Astrocyte (in vitro differentiated cells and primary cell): Measurements from ENCODE around the gene MAD2L1BP. TPM values are rescaled to one million over a fixed set of nuclear protein-coding genes. Genes with fewer than 3 reads are reported as not detected.

Experiments
- DNase-seq: peaks from one replicate; pipeline ENCODE4 v3.0.0-alpha.2; 2010; ENCODE audit warnings: low read depth
- FAIRE-seq: peaks from 2 replicates; lab custom pipeline; 2011; peaks lifted over from hg19 to GRCh38; lab: Jason Lieb, UNC
- H2AFZ ChIP-seq: 2 replicates; pipeline ENCODE4 v1.6.0; 2012; ENCODE audit warnings: low read depth, low read length, inconsistent platforms
- H3K27ac ChIP-seq: 2 replicates; pipeline ENCODE4 v1.5.1; 2011; ENCODE audit warnings: low read depth, low read length, inconsistent platforms
- H3K27me3 ChIP-seq: 2 replicates; pipeline ENCODE4 v1.6.0; 2011; ENCODE audit warnings: low read length, inconsistent platforms; ENCODE audit not compliant: insufficient read depth
- H3K36me3 ChIP-seq: 2 replicates; pipeline ENCODE4 v1.5.1; 2011; ENCODE audit warnings: low read length, inconsistent platforms; ENCODE audit not compliant: insufficient read depth
- H3K4me1 ChIP-seq: 2 replicates; pipeline ENCODE4 v1.5.1; 2011; ENCODE audit warnings: low read length, inconsistent platforms; ENCODE audit not compliant: insufficient read depth
- H3K4me2 ChIP-seq: 2 replicates; pipeline ENCODE4 v1.6.0; 2012; ENCODE audit warnings: low read length, inconsistent platforms
- H3K4me3 ChIP-seq: 2 replicates; pipeline ENCODE4 v1.5.1; 2011; ENCODE audit warnings: low read depth, mild to moderate bottlenecking, low read length, inconsistent platforms; ENCODE audit not compliant: insufficient read depth
- H3K79me2 ChIP-seq: 2 replicates; pipeline ENCODE4 v1.6.0; 2012; ENCODE audit warnings: mild to moderate bottlenecking, low read length, inconsistent platforms; ENCODE audit not compliant: insufficient read depth
- H3K9ac ChIP-seq: 2 replicates; pipeline ENCODE4 v1.6.0; 2012; ENCODE audit warnings: mild to moderate bottlenecking, low read length, inconsistent platforms
- H3K9me3 ChIP-seq: 2 replicates; pipeline ENCODE4 v1.5.1; 2012; ENCODE audit warnings: low read depth, mild to moderate bottlenecking, low read length, inconsistent platforms; ENCODE audit not compliant: insufficient read depth
- H4K20me1 ChIP-seq: 2 replicates; pipeline ENCODE4 v1.6.0; 2012; ENCODE audit warnings: low read length, inconsistent platforms; ENCODE audit not compliant: insufficient read depth
- H3K27ac Mint-ChIP-seq: one replicate; pipeline ENCODE4 v1.8.0; 2021; ENCODE audit warnings: mild to moderate bottlenecking, mixed read lengths; ENCODE audit not compliant: unreplicated experiment
- H3K27me3 Mint-ChIP-seq: one replicate; pipeline ENCODE4 v1.8.0; 2021; ENCODE audit warnings: low read depth, mixed read lengths; ENCODE audit not compliant: unreplicated experiment
- H3K36me3 Mint-ChIP-seq: one replicate; pipeline ENCODE4 v1.8.0; 2021; ENCODE audit warnings: low read depth, mixed read lengths; ENCODE audit not compliant: unreplicated experiment
- H3K4me1 Mint-ChIP-seq: one replicate; pipeline ENCODE4 v1.8.0; 2021; ENCODE audit warnings: low read depth, mixed read lengths; ENCODE audit not compliant: unreplicated experiment
- H3K4me3 Mint-ChIP-seq: one replicate; pipeline ENCODE4 v1.8.0; 2021; ENCODE audit warnings: mild to moderate bottlenecking, moderate library complexity, mixed read lengths; ENCODE audit not compliant: unreplicated experiment
- H3K9me3 Mint-ChIP-seq: one replicate; pipeline ENCODE4 v1.8.0; 2021; ENCODE audit warnings: mild to moderate bottlenecking, mixed read lengths; ENCODE audit not compliant: unreplicated experiment
- CTCF ChIP-seq: IDR thresholded peaks from 2 replicates; pipeline ENCODE4 v1.5.1; 2011; ENCODE audit warnings: low read depth, mild to moderate bottlenecking, inconsistent platforms, low read length, moderate library complexity; ENCODE audit not compliant: insufficient read depth
- EZH2 ChIP-seq: IDR thresholded peaks from 2 replicates; pipeline ENCODE4 v1.6.1; 2012; ENCODE audit warnings: mild to moderate bottlenecking, low read length, inconsistent platforms; ENCODE audit not compliant: insufficient read depth
- total RNA-seq: library from RNA; stranded (reverse); gene quantifications from 2 replicates; pipeline ENCODE4 v1.2.1, GENCODE V29; 2021

MAD2L1BP gene
- total RNA-seq, 1 donor from 2014 or later: 32.2 TPM

GRCh38 chr6:43687437-43688347, 52.1 kb downstream of the MAD2L1BP start, which contains the start of gene MRPS18A:
MRPS18A (minus strand) TSS chr6:43687791; CDS start chr6:43687779, 12 bp downstream.
- H3K9me3 Mint-ChIP-seq: no peaks in the 10 kb centered on the region
- peaks cover 18% of the 10 kb centered on the region for H3K4me1 Mint-ChIP-seq
- Histone ChIP-seq H4K20me1 (peaks cover 39% of the 10 kb centered on the region), H3K27ac (peak within 1 kb of the TSS; percentile 56), H3K4me1 (peaks cover 13% of the 10 kb centered on the region), H3K4me2 (peak within 1 kb of the TSS; percentile 98), H3K36me3 (no peaks in the 10 kb centered on the region), H2AFZ (peak within 1 kb of the TSS; percentile 99), H3K9me3 (no peaks in the 10 kb centered on the region), H3K27me3 (no peaks in the 10 kb centered on the region), H3K79me2 (peaks cover 56% of the 10 kb centered on the region), H3K4me3 (peak within 1 kb of the TSS; percentile 97), H3K9ac (peak within 1 kb of the TSS; percentile 94)
- no peaks in the 10 kb centered on the region for H3K27me3 Mint-ChIP-seq
- TF ChIP-seq CTCF (no peak), EZH2 (no peak)
- FAIRE-seq (no peak), DNase-seq (peak; percentile 67)
- H3K36me3 Mint-ChIP-seq: no peaks in the 10 kb centered on the region
- peak within 1 kb of the TSS; percentile 95 for H3K27ac Mint-ChIP-seq
- H3K4me3 Mint-ChIP-seq: peak within 1 kb of the TSS; percentile 98

GRCh38 chr6:43689421-43689820, 53.8 kb downstream of the MAD2L1BP start:
- H3K27ac ChIP-seq: no peak overlapping the region
- H3K27me3 ChIP-seq: no peaks in the 10 kb centered on the region
- peaks cover 39% of the 10 kb centered on the region for H3K79me2 ChIP-seq
- H3K4me3 ChIP-seq: no peak overlapping the region
- no peak overlapping the region for H3K9ac ChIP-seq
- no peaks in the 10 kb centered on the region for H3K9me3 ChIP-seq
- Mint-ChIP-seq H3K4me1 (peaks cover 9% of the 10 kb centered on the region), H3K4me3 (no peak overlapping the region), H3K27me3 (no peaks in the 10 kb centered on the region), H3K9me3 (no peaks in the 10 kb centered on the region), H3K36me3 (no peaks in the 10 kb centered on the region), H3K27ac (no peak overlapping the region)
- FAIRE-seq (no peak), DNase-seq (no peak)
- H2AFZ ChIP-seq: no peak overlapping the region
- TF ChIP-seq CTCF (no peak), EZH2 (no peak)
- no peaks in the 10 kb centered on the region for H3K36me3 ChIP-seq
- peaks cover 22% of the 10 kb centered on the region for H4K20me1 ChIP-seq
- H3K4me2 ChIP-seq: no peak overlapping the region
- peaks cover 13% of the 10 kb centered on the region for H3K4me1 ChIP-seq

Other genes starting within 250 kb of the MAD2L1BP start
- gene ABCC10, start 208.3 kb upstream of the MAD2L1BP start, total RNA-seq: 37.2 and 40.8 TPM in 2 replicates
- gene DLK2, start 180.3 kb upstream of the MAD2L1BP start, total RNA-seq: 0.41 and 0.68 TPM in 2 replicates
- gene TJAP1, start 158.3 kb upstream of the MAD2L1BP start, total RNA-seq: 26.6 and 28.3 TPM in 2 replicates
- gene LRRC73, start 125.5 kb upstream of the MAD2L1BP start, total RNA-seq: 0.30 and 0.31 TPM in 2 replicates
- 132 and 141 TPM in 2 replicates for gene YIPF3, start 118.9 kb upstream of the MAD2L1BP start, total RNA-seq
- 41.8 and 46.2 TPM in 2 replicates for gene POLR1C, start 118.8 kb upstream of the MAD2L1BP start, total RNA-seq
- 53.0 and 62.6 TPM in 2 replicates for gene XPO5, start 59.8 kb upstream of the MAD2L1BP start, total RNA-seq
- 53.0 and 58.0 TPM in 2 replicates for gene POLH, start 59.7 kb upstream of the MAD2L1BP start, total RNA-seq
- gene GTPBP2, start 6.6 kb upstream of the MAD2L1BP start, total RNA-seq: 86.6 and 90.6 TPM in 2 replicates
- 0.30 and 0.55 TPM in 2 replicates for gene RSPH9, start 9.2 kb downstream of the MAD2L1BP start, total RNA-seq
- gene MRPS18A, start 52.0 kb downstream of the MAD2L1BP start, total RNA-seq: 33.5 and 38.3 TPM in 2 replicates
- gene VEGFA, start 134.4 kb downstream of the MAD2L1BP start, total RNA-seq: 144 and 154 TPM in 2 replicates